OCI-LY1 (cell line): Measurements from ENCODE around the gene WDFY2.

ENCODE experiments used
- H2AFZ ChIP-seq: fragments of 200-600 bp; sonication (generic), shearing (Covaris generic); 2 replicates; pipeline ENCODE4 v1.6.0; 2014; ENCODE audit warnings: antibody characterized with exemption, mild to moderate bottlenecking, low read length
- H3F3A ChIP-seq: fragments of 200-600 bp; sonication (generic), shearing (Covaris generic); 2 replicates; pipeline ENCODE4 v1.6.0; 2014; ENCODE audit warnings: mild to moderate bottlenecking, antibody characterized with exemption, low read length, moderate library complexity; ENCODE audit not compliant: insufficient read depth
- H3K27ac ChIP-seq: fragments of 200-600 bp; sonication (generic); 2 replicates; pipeline ENCODE4 v1.5.1; 2014; ENCODE audit warnings: low read length, mixed run types, mild to moderate bottlenecking, low read depth; ENCODE audit not compliant: poor library complexity, severe bottlenecking
- H3K27me3 ChIP-seq: fragments of 200-600 bp; sonication (generic); 2 replicates; pipeline ENCODE4 v1.6.0; 2014; ENCODE audit warnings: antibody characterized with exemption, mild to moderate bottlenecking, low read length, moderate library complexity; ENCODE audit not compliant: insufficient read depth
- H3K36me3 ChIP-seq: fragments of 200-600 bp; sonication (generic); 2 replicates; pipeline ENCODE4 v1.6.1; 2014; ENCODE audit warnings: mild to moderate bottlenecking, antibody characterized with exemption, low read length, moderate library complexity, mixed read lengths; ENCODE audit not compliant: insufficient read depth
- H3K4me1 ChIP-seq: fragments of 200-600 bp; sonication (generic); 2 replicates; pipeline ENCODE4 v1.5.1; 2014; ENCODE audit warnings: mild to moderate bottlenecking, low read length, moderate library complexity; ENCODE audit not compliant: insufficient read depth, severe bottlenecking
- H3K4me2 ChIP-seq: fragments of 200-600 bp; sonication (generic), shearing (Covaris generic); 2 replicates; pipeline ENCODE4 v1.6.1; 2014; ENCODE audit warnings: low read length
- H3K4me3 ChIP-seq: fragments of 200-600 bp; sonication (generic); 2 replicates; pipeline ENCODE4 v1.5.1; 2014; ENCODE audit warnings: low read length, low read depth, mild to moderate bottlenecking, mixed read lengths; ENCODE audit not compliant: poor library complexity, severe bottlenecking
- H3K79me2 ChIP-seq: fragments of 200-600 bp; shearing (Covaris generic); 2 replicates; pipeline ENCODE4 v1.6.1; 2016; ENCODE audit warnings: mixed run types, low read length, mixed read lengths; ENCODE audit not compliant: insufficient read depth
- H3K9ac ChIP-seq: fragments of 200-600 bp; sonication (generic), shearing (Covaris generic); 2 replicates; pipeline ENCODE4 v1.6.1; 2014; ENCODE audit warnings: mild to moderate bottlenecking, low read length, mixed read lengths
- H3K9me2 ChIP-seq: fragments of 200-600 bp; sonication (generic), shearing (Covaris generic); 2 replicates; pipeline ENCODE4 v1.6.1; 2014; ENCODE audit warnings: low read depth, mild to moderate bottlenecking, low read length, mixed read lengths
- H3K9me3 ChIP-seq: fragments of 200-600 bp; shearing (Covaris generic); 2 replicates; pipeline ENCODE4 v1.6.1; 2014; ENCODE audit warnings: low read length, mixed read lengths
- H4K20me1 ChIP-seq: fragments of 200-600 bp; sonication (generic), shearing (Covaris generic); 2 replicates; pipeline ENCODE4 v1.6.0; 2016; ENCODE audit warnings: mild to moderate bottlenecking, low read length; ENCODE audit not compliant: insufficient read depth
- EZH2 ChIP-seq: fragments of 200-600 bp; sonication (generic), shearing (Covaris generic); IDR thresholded peaks from 2 replicates; pipeline ENCODE4 v1.8.0; 2017; ENCODE audit warnings: borderline replicate concordance, mixed run types, mild to moderate bottlenecking, antibody characterized with exemption, low read length, moderate library complexity, mixed read lengths
- TF ChIP-seq, protein P1 (sequence below): fragments of 200-600 bp; sonication (generic), shearing (Covaris generic); IDR thresholded peaks from 2 replicates; pipeline ENCODE4 v1.5.1; 2017; ENCODE audit warnings: mild to moderate bottlenecking, antibody characterized with exemption, low read length, moderate library complexity, mixed read lengths

WDFY2 gene

DNA sequence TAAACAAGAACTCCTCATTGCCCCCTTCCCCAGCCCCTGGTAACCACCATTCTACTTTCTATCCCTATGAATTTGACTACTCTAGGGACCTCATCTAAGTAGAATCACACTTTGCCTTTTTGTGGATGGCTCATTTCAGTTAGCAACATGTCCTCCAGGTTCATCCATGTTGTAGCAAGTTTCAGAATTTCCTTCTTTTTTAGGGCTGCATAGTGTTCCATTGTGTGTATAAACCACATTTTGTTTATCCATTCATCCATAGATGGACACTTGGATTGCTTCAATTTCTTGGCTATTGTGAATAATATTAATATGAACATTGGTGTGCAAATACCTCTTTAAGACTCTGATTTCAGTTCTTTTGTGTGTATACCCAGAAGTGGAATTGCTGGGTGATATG is 224.5 kb downstream of the WDFY2 start:
- Histone ChIP-seq H3K9ac (no peak overlapping the region), H2AFZ (no peak overlapping the region)

DNA sequence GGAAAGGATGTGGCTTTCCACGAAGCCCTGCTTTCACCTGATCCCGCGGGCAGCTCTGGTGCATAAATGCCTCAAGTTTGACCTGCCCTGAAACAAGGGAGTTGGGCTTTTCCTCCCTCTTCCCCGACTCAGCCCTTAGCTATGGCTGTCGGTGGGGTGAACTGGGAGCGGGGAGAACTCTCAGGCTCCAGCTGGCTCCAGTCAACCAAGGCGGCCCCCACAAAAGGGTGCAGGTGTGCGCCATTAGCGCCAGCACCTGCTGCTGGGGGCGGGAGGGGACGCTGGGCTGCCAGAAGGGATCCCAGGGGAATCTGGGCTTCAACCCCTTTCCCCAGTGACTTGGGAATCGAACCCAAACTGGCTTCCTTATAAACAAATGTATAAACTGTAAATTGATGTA is 226.8 kb downstream of the WDFY2 start:
- Histone ChIP-seq H3K4me3 (no peak overlapping the region), H3K36me3 (no peaks in the 10 kb centered on the region), H3K4me1 (peaks cover 60% of the 10 kb centered on the region), H3K9me2 (no peaks in the 10 kb centered on the region), H3K4me2 (peak overlapping the region; percentile 5; the same call in 1 of the 2 replicates), H3K9me3 (no peaks in the 10 kb centered on the region), H4K20me1 (no peaks in the 10 kb centered on the region), H3K9ac (no peak overlapping the region), H3K27me3 (no peaks in the 10 kb centered on the region), H3K79me2 (no peaks in the 10 kb centered on the region), H3F3A (no peaks in the 10 kb centered on the region), H2AFZ (no peak overlapping the region), H3K27ac (peak overlapping the region; percentile 57)
- no peak for TF ChIP-seq EZH2
- TF ChIP-seq, protein P1, sequence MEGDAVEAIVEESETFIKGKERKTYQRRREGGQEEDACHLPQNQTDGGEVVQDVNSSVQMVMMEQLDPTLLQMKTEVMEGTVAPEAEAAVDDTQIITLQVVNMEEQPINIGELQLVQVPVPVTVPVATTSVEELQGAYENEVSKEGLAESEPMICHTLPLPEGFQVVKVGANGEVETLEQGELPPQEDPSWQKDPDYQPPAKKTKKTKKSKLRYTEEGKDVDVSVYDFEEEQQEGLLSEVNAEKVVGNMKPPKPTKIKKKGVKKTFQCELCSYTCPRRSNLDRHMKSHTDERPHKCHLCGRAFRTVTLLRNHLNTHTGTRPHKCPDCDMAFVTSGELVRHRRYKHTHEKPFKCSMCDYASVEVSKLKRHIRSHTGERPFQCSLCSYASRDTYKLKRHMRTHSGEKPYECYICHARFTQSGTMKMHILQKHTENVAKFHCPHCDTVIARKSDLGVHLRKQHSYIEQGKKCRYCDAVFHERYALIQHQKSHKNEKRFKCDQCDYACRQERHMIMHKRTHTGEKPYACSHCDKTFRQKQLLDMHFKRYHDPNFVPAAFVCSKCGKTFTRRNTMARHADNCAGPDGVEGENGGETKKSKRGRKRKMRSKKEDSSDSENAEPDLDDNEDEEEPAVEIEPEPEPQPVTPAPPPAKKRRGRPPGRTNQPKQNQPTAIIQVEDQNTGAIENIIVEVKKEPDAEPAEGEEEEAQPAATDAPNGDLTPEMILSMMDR = no peak

More for the DNA sequence above, 224.5 kb downstream of the WDFY2 start:
- no peaks in the 10 kb centered on the region for H3K9me2 ChIP-seq
- no peaks in the 10 kb centered on the region for H3K79me2 ChIP-seq
- H3K4me1 ChIP-seq = peaks cover 57% of the 10 kb centered on the region
- no peak overlapping the region for H3K4me2 ChIP-seq
- H4K20me1 ChIP-seq = no peaks in the 10 kb centered on the region
- TF ChIP-seq, protein P1 = no peak
- TF ChIP-seq EZH2 = no peak
- no peaks in the 10 kb centered on the region for H3K9me3 ChIP-seq
- H3K27ac ChIP-seq = no peak overlapping the region
- H3F3A ChIP-seq = no peaks in the 10 kb centered on the region
- no peak overlapping the region for H3K4me3 ChIP-seq
- no peaks in the 10 kb centered on the region for H3K27me3 ChIP-seq
- H3K36me3 ChIP-seq = no peaks in the 10 kb centered on the region

DNA sequence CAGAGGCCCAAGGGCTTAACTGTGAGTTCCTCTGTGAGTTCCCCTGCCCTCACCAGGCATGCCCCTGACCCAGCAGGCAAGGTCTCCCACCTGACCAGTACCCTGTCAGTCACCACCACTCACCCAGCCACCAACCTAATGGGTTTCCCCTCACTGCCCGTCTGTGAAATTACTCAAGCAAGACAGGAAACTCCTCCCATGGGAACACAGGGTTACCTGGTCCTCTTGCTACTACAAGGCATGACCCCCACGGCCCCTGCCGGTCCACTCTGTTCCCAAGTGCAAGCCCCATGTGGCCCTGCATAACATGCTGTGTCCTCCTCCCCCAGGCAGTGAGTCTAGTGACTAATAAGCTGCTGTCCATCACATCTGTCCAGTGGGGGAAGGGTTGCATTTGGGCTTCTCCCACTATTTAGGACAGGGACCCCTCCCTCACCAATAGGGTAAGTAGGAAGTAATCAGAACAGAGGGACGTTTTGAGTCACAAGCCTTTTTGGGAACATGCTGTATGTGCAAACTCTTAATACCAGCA is 227.7 kb downstream of the WDFY2 start:
- peak overlapping the region; percentile 57 for H3K27ac ChIP-seq
- no peaks in the 10 kb centered on the region for H3K36me3 ChIP-seq
- H3K9me3 ChIP-seq = no peaks in the 10 kb centered on the region
- H3K79me2 ChIP-seq = no peaks in the 10 kb centered on the region
- H4K20me1 ChIP-seq = no peaks in the 10 kb centered on the region
- peaks cover 59% of the 10 kb centered on the region for H3K4me1 ChIP-seq
- no peak overlapping the region for H3K9ac ChIP-seq
- no peaks in the 10 kb centered on the region for H3F3A ChIP-seq
- no peak overlapping the region for H2AFZ ChIP-seq
- H3K27me3 ChIP-seq = no peaks in the 10 kb centered on the region
- no peak overlapping the region; the same call in 1 of the 2 replicates for H3K4me2 ChIP-seq
- no peak for TF ChIP-seq EZH2
- TF ChIP-seq, protein P1 = no peak
- no peaks in the 10 kb centered on the region for H3K9me2 ChIP-seq
- no peak overlapping the region for H3K4me3 ChIP-seq
